WTC11 (cell line): ENCODE measurements around the gene LIMS1.

Source experiments
- AFF4 ChIP-seq: sonication (generic); formaldehyde crosslinking; IDR thresholded peaks from 2 replicates; pipeline ENCODE4 v1.8.1; 2023; ENCODE audit warnings: mild to moderate bottlenecking, missing genetic modification reagents, borderline replicate concordance
- CBFB ChIP-seq: sonication (generic); formaldehyde crosslinking; IDR thresholded peaks from 2 replicates; pipeline ENCODE4 v1.8.1; 2022; ENCODE audit warnings: mild to moderate bottlenecking, low read depth, missing genetic modification reagents
- CTCF ChIP-seq: fragments of 200-600 bp; IDR thresholded peaks from 2 replicates; pipeline ENCODE4 v1.8.0; 2022; ENCODE audit warnings: antibody characterized with exemption
- FOXP4 ChIP-seq: sonication (generic); formaldehyde crosslinking; IDR thresholded peaks from 2 replicates; pipeline ENCODE4 v1.8.0; 2022; ENCODE audit warnings: mild to moderate bottlenecking, missing genetic modification reagents
- PREB ChIP-seq: sonication (generic); formaldehyde crosslinking; IDR thresholded peaks from 2 replicates; pipeline ENCODE4 v1.8.1; 2022; ENCODE audit warnings: mild to moderate bottlenecking, missing genetic modification reagents, moderate library complexity, borderline replicate concordance
- USF2 ChIP-seq: sonication (generic); formaldehyde crosslinking; IDR thresholded peaks from 2 replicates; pipeline ENCODE4 v1.8.1; 2023; ENCODE audit warnings: mild to moderate bottlenecking, missing genetic modification reagents, moderate library complexity
- ZBTB43 ChIP-seq: sonication (generic); formaldehyde crosslinking; IDR thresholded peaks from 2 replicates; pipeline ENCODE4 v1.8.1; 2023; ENCODE audit warnings: mild to moderate bottlenecking, missing genetic modification reagents

GRCh38 chr2:108615480-108616090, 81.3 kb downstream of the LIMS1 start:
- TF ChIP-seq CTCF, result no peak
- no peak for TF ChIP-seq PREB (CRISPR knock-in tag)
- TF ChIP-seq USF2 (CRISPR knock-in tag), result no peak
- no peak for TF ChIP-seq FOXP4
- TF ChIP-seq CBFB (CRISPR knock-in tag), result no peak
- TF ChIP-seq AFF4 (CRISPR knock-in tag), result no peak
- no peak for TF ChIP-seq ZBTB43 (CRISPR knock-in tag)
